DND-41 (cell line): ENCODE data around the gene SPDYE6.

Experiments used
- ATAC-seq: fragments of 200-7000 bp; cut with Tn5 transposase; 3 replicates; pipeline ENCODE4 v1.9.1; 2021; ENCODE audit warnings: low read depth; ENCODE audit not compliant: insufficient read depth
- DNase-seq: peaks from one replicate; pipeline ENCODE4 v3.0.0-alpha.2; 2020
- H2AFZ ChIP-seq: 2 replicates; pipeline ENCODE4 v1.6.0; 2012; ENCODE audit warnings: low read depth, low read length
- H3K27ac ChIP-seq: 2 replicates; pipeline ENCODE4 v1.5.1; 2012; ENCODE audit warnings: low read length, inconsistent platforms
- H3K27me3 ChIP-seq: fragments of 200-600 bp; sonication (generic); 2 replicates; pipeline ENCODE4 v1.6.0; 2012; ENCODE audit warnings: low read length, mild to moderate bottlenecking, inconsistent platforms; ENCODE audit not compliant: insufficient read depth, poor library complexity
- H3K36me3 ChIP-seq: 2 replicates; pipeline ENCODE4 v1.5.1; 2012; ENCODE audit warnings: low read length, inconsistent platforms; ENCODE audit not compliant: insufficient read depth
- H3K4me1 ChIP-seq: 2 replicates; pipeline ENCODE4 v1.5.1; 2012; ENCODE audit warnings: mild to moderate bottlenecking, low read length; ENCODE audit not compliant: insufficient read depth
- H3K4me2 ChIP-seq: 2 replicates; pipeline ENCODE4 v1.6.0; 2012; ENCODE audit warnings: mild to moderate bottlenecking, moderate library complexity, low read length, inconsistent platforms; ENCODE audit not compliant: insufficient read depth
- H3K4me3 ChIP-seq, 2 experiments: fragments of 200-600 bp in 1 of 2; shearing (Covaris generic) in 1 of 2; 2 replicates each; pipeline ENCODE4 v1.5.1; 2012 to 2016; ENCODE audit warnings: inconsistent platforms in 2 of 2, low read length in 2 of 2, mild to moderate bottlenecking in 2 of 2, low read depth in 1 of 2, moderate library complexity in 1 of 2
- H3K79me2 ChIP-seq: 2 replicates; pipeline ENCODE4 v1.6.0; 2012; ENCODE audit warnings: low read length, inconsistent platforms; ENCODE audit not compliant: insufficient read depth
- H3K9ac ChIP-seq: 2 replicates; pipeline ENCODE4 v1.6.0; 2012; ENCODE audit warnings: low read depth, mild to moderate bottlenecking, inconsistent platforms, low read length, moderate library complexity
- H3K9me3 ChIP-seq: 2 replicates; pipeline ENCODE4 v1.5.1; 2012; ENCODE audit warnings: low read length, moderate library complexity, mild to moderate bottlenecking, inconsistent platforms; ENCODE audit not compliant: insufficient read depth, severe bottlenecking
- H4K20me1 ChIP-seq: 2 replicates; pipeline ENCODE4 v1.6.0; 2012; ENCODE audit warnings: low read length; ENCODE audit not compliant: insufficient read depth
- EZH2 ChIP-seq: IDR thresholded peaks from 3 replicates; pipeline ENCODE4 v1.6.1; 2012; ENCODE audit warnings: borderline replicate concordance, low read depth, mild to moderate bottlenecking, moderate library complexity, low read length, inconsistent platforms; ENCODE audit not compliant: severe bottlenecking
- TF ChIP-seq, protein P1 (sequence below): IDR thresholded peaks from 2 replicates; pipeline ENCODE4 v1.5.1; 2012; ENCODE audit warnings: borderline replicate concordance, low read length, moderate library complexity, mild to moderate bottlenecking; ENCODE audit not compliant: poor library complexity, severe bottlenecking; ENCODE audit errors: extremely low read depth

SPDYE6 gene

DNA sequence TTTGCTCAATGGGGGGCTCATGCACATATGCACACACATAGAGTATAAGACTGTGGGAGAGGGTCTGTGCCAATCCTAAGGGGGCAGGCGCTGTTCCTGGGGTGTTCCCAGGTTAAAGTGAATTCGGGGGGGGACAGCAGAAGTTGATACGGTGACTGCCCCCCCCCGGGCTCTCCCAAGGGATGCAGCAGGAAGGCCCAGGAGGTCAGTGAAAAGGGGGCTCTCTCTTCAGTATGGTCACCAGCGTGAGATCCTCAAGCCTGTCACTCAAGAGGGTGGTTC is 32.4 kb downstream of the SPDYE6 start:
- TF ChIP-seq, protein P1, sequence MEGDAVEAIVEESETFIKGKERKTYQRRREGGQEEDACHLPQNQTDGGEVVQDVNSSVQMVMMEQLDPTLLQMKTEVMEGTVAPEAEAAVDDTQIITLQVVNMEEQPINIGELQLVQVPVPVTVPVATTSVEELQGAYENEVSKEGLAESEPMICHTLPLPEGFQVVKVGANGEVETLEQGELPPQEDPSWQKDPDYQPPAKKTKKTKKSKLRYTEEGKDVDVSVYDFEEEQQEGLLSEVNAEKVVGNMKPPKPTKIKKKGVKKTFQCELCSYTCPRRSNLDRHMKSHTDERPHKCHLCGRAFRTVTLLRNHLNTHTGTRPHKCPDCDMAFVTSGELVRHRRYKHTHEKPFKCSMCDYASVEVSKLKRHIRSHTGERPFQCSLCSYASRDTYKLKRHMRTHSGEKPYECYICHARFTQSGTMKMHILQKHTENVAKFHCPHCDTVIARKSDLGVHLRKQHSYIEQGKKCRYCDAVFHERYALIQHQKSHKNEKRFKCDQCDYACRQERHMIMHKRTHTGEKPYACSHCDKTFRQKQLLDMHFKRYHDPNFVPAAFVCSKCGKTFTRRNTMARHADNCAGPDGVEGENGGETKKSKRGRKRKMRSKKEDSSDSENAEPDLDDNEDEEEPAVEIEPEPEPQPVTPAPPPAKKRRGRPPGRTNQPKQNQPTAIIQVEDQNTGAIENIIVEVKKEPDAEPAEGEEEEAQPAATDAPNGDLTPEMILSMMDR: no peak
- no peak for TF ChIP-seq EZH2
- H3K4me2 ChIP-seq: no peak overlapping the region
- H3K4me1 ChIP-seq: no peaks in the 10 kb centered on the region
- H3K79me2 ChIP-seq: no peaks in the 10 kb centered on the region
- no peak overlapping the region for H3K4me3 ChIP-seq
- no peak overlapping the region for H3K27ac ChIP-seq
- no peaks in the 10 kb centered on the region for H3K36me3 ChIP-seq
- DNase-seq: no peak
- H3K9me3 ChIP-seq: no peaks in the 10 kb centered on the region
- H3K9ac ChIP-seq: no peak overlapping the region
- H2AFZ ChIP-seq: no peak overlapping the region
- H4K20me1 ChIP-seq: no peaks in the 10 kb centered on the region
- no peaks in the 10 kb centered on the region for H3K27me3 ChIP-seq
- ATAC-seq: no peak

DNA sequence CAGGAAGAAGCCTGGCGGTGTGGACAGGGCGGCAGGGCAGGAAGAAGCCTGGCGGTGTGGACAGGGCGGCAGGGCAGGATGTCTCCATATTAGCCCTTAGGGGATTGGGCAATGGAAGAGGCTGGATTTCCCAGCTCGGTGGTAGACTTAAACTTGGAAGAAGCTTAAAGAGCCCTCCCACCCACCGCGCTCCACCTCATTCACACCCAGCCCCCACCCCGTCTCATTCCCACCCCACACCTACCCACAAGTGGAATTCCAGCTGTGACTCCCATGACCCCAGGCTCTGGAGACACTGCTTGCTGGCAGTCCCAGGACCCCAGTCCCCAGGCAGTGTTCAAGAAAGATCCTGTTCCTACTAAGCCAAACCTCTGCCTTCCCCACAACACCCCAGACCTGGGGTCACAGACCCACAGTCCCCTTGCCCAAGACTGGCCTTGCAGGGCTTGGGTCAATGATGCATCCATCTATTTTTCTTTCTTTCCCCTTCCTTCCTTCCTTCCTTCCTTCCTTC is 34.0 kb downstream of the SPDYE6 start:
- H3K4me2 ChIP-seq: no peak overlapping the region
- H3K27ac ChIP-seq: no peak overlapping the region
- no peaks in the 10 kb centered on the region for H3K79me2 ChIP-seq
- no peak for TF ChIP-seq EZH2
- TF ChIP-seq, protein P1: no peak
- DNase-seq (no peak), ATAC-seq (no peak)
- H3K4me1 ChIP-seq: no peaks in the 10 kb centered on the region
- H3K4me3 ChIP-seq: no peak overlapping the region
- no peaks in the 10 kb centered on the region for H3K9me3 ChIP-seq
- no peak overlapping the region for H3K9ac ChIP-seq
- H2AFZ ChIP-seq: no peak overlapping the region
- H3K27me3 ChIP-seq: no peaks in the 10 kb centered on the region
- H3K36me3 ChIP-seq: no peaks in the 10 kb centered on the region
- H4K20me1 ChIP-seq: no peaks in the 10 kb centered on the region

DNA sequence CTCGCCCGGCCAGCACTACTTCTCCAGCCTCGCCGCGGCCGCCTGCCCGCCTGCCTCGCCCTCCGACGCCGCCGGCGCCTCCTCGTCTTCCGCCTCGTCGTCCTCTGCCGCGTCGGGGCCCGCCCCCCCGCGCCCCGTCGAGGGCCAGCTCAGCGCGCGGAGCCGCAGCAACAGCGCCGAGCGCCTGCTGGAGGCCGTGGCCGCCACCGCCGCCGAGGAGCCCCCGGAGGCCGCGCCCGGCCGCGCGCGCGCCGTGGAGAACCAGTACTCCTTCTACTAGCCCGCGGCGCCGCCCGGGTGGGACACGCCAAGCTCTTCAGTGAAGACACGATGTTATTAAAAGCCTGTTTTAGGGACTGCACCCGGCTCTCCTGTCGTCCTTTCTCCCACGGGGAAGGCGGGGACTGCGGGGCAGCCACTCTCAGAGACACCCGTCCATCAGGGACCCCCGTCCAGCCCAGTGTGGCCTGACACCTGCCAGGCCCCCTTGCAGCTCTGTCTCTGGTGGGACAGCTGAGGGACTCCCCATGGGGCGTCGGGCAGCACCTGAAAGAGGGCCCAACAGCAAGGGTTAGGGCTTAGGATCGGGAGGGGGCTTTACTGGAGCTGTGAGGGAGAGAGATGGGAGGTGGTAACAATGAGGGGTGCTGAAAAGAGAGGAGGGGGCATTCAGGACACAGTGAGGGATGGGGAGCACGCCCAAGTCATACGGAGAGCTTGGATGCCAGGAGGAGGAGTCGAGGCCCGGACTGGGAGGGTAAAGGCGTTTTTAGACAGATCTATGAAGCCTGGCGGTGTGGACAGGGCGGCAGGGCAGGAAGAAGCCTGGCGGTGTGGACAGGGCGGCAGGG is 34.7 kb downstream of the SPDYE6 start:
- H3K4me2 ChIP-seq: no peak overlapping the region
- no peaks in the 10 kb centered on the region for H3K27me3 ChIP-seq
- no peaks in the 10 kb centered on the region for H4K20me1 ChIP-seq
- H3K9me3 ChIP-seq: no peaks in the 10 kb centered on the region
- DNase-seq: no peak
- TF ChIP-seq EZH2: no peak
- TF ChIP-seq, protein P1: no peak
- no peaks in the 10 kb centered on the region for H3K79me2 ChIP-seq
- no peak for ATAC-seq
- H3K27ac ChIP-seq: no peak overlapping the region
- no peaks in the 10 kb centered on the region for H3K4me1 ChIP-seq
- no peak overlapping the region for H3K9ac ChIP-seq
- H3K36me3 ChIP-seq: no peaks in the 10 kb centered on the region
- H2AFZ ChIP-seq: no peak overlapping the region
- no peak overlapping the region for H3K4me3 ChIP-seq
